Head of caudate nucleus (tissue), 42 donors: ENCODE measurements around the gene RAMACL.

Experiments used
- DNase-seq, 42 donors: peaks; one replicate each; pipeline versions ENCODE4 v3.0.0 to v3.0.0-alpha.2; 2020 to 2021; ENCODE audit warnings: mixed read lengths in 7 of 42
- intact Hi-C: fragments of 100-400 bp; cut with DNase I; formaldehyde crosslinking; loops from one replicate; pipeline ENCODE4 v1.15.0; 2022

The RAMACL gene

GRCh38 chr6:166619912-166620311, 33.4 kb upstream of the RAMACL start:
- DNase-seq = peak in 3 of 42 donors; percentile 13 to 39 (median 16)

GRCh38 chr6:166618866-166619761, 32.6 kb upstream of the RAMACL start:
- intact Hi-C loops = no loop called here
- peak in 3 of 42 donors; percentile 20 to 32 (median 30) for DNase-seq

More at GRCh38 chr6:166619912-166620311, 33.4 kb upstream of the RAMACL start:
- intact Hi-C loops = no loop called here

GRCh38 chr6:166618251-166618650, 31.8 kb upstream of the RAMACL start:
- peak in 2 of 42 donors; percentile 4 to 28 for DNase-seq
- intact Hi-C loops = no loop called here

- intact Hi-C loops = no loop called here
- peak in 1 of 42 donors; percentile 10 for DNase-seq
These were observed 30.9 kb upstream of the RAMACL start for GRCh38 chr6:166617359-166617758.

- intact Hi-C loops = no loop called here
- peak in 4 of 42 donors; percentile 4 to 37 (median 16) for DNase-seq
These were observed 30.1 kb upstream of the RAMACL start for GRCh38 chr6:166616261-166617238.

- DNase-seq = peak in 21 of 42 donors; percentile 29 to 72 (median 42)
- intact Hi-C loops = no loop called here
These were observed 28.7 kb upstream of the RAMACL start for GRCh38 chr6:166615059-166615770.

GRCh38 chr6:166614589-166614988, 28.1 kb upstream of the RAMACL start:
- intact Hi-C loops = no loop called here
- peak in 3 of 42 donors; percentile 23 to 37 (median 27) for DNase-seq

GRCh38 chr6:166614171-166614583, 27.7 kb upstream of the RAMACL start:
- peak in 3 of 42 donors; percentile 13 to 37 (median 15) for DNase-seq
- intact Hi-C loops = no loop called here

- DNase-seq = peak in 4 of 42 donors; percentile 14 to 40 (median 26)
- intact Hi-C loops = no loop called here
These were observed 26.5 kb upstream of the RAMACL start for GRCh38 chr6:166613027-166613426.

- intact Hi-C loops = no loop called here
- peak in 4 of 42 donors; percentile 5 to 36 (median 21) for DNase-seq
These were observed 26.0 kb upstream of the RAMACL start for GRCh38 chr6:166612471-166612881.

GRCh38 chr6:166611631-166612030, 25.2 kb upstream of the RAMACL start:
- intact Hi-C loops = no loop called here
- DNase-seq = peak in 2 of 42 donors; percentile 10 to 12

- intact Hi-C loops = no loop called here
These were observed 23.6 kb upstream of the RAMACL start for GRCh38 chr6:166610069-166610468.

GRCh38 chr6:166608774-166609173, 22.3 kb upstream of the RAMACL start:
- intact Hi-C loops = no loop called here
- peak in 3 of 42 donors; percentile 10 to 40 (median 14) for DNase-seq

More at GRCh38 chr6:166610069-166610468, 23.6 kb upstream of the RAMACL start:
- DNase-seq = peak in 3 of 42 donors; percentile 10 to 37 (median 36)

- peak in 3 of 42 donors; percentile 3 to 26 (median 22) for DNase-seq
- intact Hi-C loops = no loop called here
These were observed 19.3 kb upstream of the RAMACL start for GRCh38 chr6:166605752-166606151.

- intact Hi-C loops = no loop called here
- DNase-seq = peak in 4 of 42 donors; percentile 6 to 28 (median 20)
These were observed 18.4 kb upstream of the RAMACL start for GRCh38 chr6:166604911-166605310.

GRCh38 chr6:166604328-166604727, 17.9 kb upstream of the RAMACL start:
- peak in 4 of 42 donors; percentile 8 to 42 (median 22) for DNase-seq
- intact Hi-C loops = no loop called here

GRCh38 chr6:166603043-166603690, 16.7 kb upstream of the RAMACL start:
- intact Hi-C loops = no loop called here
- DNase-seq = peak in 3 of 42 donors; percentile 22 to 47 (median 34)

- peak in 4 of 42 donors; percentile 17 to 55 (median 32) for DNase-seq
- intact Hi-C loops = no loop called here
These were observed 15.5 kb upstream of the RAMACL start for GRCh38 chr6:166601956-166602355.
